Ureter (tissue), 1 donor: Measurements from ENCODE around the gene CRYBG2. TPM values are rescaled to one million over a fixed set of nuclear protein-coding genes. Genes with fewer than 3 reads are reported as not detected.

ENCODE experiments used
- DNase-seq: peaks from one replicate; pipeline ENCODE4 v3.0.0-alpha.2; 2020; ENCODE audit warnings: low spot score
- total RNA-seq: library from RNA; stranded (reverse); gene quantifications from one replicate; pipeline ENCODE4 v1.2.4, GENCODE V29; 2023
- donor health status: DM: yes; HTN: yes; CAD: no.

The CRYBG2 gene
- total RNA-seq, 1 donor from 2014 or later = 25.2 TPM

DNA sequence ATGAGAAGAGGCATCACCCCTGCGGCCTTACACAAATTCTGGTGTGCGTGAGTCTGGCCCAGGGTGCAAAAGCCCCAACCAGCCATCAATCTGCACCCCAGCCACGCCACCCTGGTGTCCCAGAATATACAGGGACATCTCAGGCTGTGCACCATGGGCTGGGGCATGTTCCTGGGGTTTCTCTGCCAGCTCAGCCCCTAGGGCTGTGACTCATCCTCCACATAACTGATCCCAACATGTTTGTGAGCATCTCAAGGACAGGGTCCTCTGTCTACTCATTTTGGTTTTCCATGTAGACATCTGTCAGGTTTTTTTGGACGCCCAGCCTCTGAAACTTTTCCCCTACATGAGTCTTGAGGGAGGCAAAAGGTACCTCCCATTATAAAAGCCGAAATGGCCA is 18.1 kb upstream of the CRYBG2 start:
- DNase-seq = no peak

DNA sequence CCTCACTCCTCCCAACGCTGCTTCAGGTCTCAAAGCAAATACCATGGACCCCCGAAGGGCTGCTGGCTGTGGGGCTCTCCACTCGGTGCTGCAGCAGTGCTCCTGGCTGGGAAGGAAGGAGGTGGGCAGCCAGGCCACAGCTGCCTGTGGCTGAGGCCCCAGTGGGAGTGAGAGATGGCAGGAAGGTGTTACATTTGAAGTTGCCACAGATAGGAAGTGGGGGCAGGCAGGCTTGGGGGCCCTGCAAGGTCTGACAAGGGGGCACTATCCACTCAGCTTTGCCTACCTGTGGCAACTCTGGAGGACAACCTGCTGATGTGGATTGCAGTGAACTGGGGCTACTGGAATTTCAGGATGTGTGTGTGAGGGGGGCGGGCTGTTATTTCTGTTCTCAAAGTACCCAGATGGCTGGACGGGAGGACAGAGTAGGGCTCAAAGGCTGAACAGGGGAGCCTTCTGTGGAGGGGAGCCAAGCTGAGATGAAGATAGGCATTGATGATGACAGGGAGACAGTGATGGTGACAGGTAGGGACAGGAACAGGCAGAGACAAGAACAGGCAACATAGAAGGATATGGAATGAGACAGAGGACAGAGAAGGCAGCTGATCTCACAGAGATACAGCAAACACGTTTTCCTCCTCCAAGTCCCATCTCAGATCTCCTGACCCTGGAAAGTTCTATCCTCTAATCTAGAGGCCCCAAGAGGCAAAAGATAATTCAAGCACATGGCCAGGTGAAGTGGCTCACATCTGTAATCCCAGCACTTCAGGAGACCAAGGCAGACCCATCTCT is 16.9 kb upstream of the CRYBG2 start:
- DNase-seq = no peak

DNA sequence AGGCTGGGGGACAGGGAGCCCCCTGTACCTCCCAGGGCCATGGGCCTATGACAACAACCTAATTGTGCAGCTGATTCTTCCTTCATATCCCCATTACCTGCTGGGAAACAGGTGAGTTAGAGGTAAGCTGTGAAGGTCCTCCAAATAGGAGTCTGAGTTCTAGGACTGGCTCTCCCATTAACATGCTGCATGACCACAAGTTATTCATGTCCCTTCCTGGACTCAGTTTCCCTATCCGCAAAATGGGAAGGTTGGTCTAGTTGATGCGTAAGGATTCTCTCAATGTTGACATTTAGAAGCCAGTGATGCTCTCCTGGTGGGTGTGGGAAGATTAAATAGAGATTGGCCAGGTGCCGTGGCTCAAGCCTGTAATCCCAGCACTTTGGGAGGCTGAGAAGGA is 14.6 kb upstream of the CRYBG2 start:
- no peak for DNase-seq

DNA sequence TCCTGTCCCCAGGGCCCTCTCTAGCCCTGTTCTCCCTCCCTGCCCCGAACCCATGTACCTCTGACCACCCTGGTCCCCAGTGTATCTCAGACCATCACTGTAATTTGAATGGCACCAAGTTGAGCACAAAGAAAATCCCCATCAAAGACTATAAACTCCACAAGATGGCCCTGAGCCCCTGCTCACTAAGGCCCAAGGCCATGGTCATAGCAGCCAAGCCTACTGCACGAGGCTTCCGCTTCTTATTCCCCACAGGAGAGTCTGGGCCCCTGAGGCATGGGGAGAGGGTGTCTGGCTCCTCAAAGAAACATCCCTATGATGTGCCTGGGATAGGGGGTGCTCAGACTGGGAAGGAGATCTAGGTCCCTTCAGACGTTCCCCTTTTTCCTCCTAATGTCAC is 14.1 kb upstream of the CRYBG2 start:
- no peak for DNase-seq

DNA sequence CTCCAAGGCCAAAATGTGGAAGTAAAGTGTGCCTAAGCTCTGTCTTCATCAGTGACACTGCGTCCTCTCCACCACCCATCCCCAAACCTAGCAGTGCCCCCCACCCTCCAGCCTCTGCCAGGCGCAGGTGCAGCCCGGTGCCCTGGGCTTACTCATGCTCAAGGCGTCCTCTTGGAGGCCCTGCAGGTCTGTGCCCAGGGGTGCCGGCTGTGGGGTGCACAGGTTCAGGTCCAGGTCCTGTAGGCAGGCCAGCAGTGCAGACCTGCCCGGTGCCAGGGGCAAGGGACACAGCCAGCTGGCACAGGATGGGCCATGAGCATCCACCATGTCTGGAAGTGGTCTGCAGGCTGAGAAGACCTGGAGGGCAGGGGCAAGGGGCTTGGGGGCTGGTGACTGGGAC is 13.5 kb upstream of the CRYBG2 start:
- no peak for DNase-seq

DNA sequence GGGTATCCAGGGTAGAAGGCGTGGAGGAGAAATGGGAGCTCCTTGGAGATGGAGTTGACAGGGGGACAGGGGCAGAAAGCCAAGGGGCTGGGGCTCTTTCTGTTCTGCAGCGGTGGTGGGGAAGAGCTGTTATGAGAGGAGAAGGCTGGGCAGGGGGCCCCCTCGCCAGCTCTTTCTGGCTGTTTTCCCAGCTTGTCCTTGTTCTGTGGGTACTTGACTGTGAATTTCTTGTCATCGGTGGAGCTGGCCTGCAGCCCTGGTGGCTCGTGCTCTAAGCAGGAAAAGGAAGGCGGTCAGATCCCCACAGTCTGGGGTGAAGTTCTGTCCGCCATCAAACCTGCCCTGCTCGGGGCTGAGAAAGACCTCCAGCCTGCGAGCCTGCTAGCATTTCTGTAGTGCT is 11.0 kb upstream of the CRYBG2 start:
- no peak for DNase-seq

DNA sequence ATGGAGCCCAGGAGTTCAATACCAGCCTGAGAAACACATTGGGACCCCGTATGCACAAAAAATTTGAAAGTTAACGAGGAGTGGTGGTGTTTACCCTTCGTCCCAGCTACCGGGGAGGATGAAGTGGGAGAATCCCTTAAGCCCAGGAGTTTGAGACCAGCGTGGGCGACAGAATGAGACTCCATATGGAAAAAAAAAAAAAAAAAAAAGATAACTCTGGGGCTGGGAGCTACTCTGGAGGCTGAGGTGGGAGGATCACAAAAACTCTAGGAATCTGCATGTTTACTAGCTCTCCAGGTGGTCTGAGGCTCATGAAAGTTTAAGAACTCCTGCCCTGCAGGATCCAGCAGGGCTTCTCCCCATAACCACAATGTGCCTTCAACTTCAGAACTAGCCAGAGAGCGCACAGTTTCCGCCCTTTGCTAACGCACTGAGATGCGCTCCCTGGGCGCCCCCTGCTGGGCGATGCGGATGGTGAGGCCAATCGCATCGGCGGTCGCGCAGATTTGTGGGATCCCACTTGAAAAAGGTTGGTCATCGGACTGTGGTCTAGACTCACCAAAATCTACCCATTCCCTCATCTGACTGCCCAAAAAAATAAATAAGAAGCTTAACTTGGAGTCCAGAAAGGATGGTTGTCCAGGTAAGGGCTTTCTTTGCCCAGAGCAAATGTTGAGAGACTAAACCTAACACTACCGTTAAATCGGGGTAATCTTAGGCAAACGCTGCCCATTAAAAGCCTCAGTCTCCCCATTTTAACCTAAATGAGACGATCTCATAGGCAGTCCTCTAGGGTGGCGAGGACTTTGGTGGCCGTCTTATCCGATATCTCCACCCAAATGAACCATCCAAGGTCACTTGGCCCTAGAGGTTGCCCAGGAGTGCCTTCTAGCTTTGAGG is 9.9 kb upstream of the CRYBG2 start:
- DNase-seq = peak; percentile 85

DNA sequence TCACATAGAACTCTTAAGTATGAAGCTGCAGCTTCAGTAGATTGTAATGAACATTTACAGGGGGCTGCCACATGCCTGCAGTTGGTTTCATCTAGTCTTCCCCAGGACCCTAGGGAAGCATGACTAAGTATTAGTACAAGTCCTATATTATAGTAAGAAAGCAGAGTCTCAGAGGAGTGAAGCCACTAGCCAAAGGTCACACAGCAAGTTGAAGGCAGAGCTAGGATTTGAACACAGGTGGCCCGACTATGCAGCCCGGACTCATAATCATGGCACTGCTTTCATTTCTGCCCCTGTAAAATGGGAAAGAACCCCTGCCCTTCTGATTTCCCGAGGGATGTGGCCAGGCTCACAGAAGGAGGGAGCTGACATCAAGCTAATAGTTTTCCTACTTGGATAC is 8.4 kb upstream of the CRYBG2 start:
- no peak for DNase-seq

DNA sequence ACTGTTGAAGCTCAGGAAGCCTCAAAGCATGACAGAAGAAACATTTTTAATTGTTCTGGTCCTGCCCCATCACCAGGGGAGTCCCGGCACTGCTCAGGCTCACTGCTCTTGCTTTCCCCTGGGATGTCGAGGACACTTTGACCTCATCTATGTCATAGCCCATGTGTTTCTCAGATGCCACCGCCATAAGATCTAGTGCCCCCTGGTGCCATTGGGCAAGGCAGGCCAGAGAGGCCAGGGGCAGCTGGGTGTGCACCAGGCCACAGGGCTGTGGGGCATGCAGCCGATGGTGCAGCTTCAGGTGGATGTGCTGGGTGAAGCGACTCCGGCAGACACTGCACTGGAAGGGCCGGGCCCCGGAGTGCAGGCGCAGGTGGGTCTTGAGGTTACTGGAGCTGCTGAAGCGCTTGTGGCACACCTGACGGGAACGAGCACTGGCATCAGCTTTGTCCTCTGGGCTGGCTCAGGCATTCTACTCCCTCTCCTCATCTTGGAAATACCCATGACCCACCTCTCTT is 7.7 kb upstream of the CRYBG2 start:
- no peak for DNase-seq

DNA sequence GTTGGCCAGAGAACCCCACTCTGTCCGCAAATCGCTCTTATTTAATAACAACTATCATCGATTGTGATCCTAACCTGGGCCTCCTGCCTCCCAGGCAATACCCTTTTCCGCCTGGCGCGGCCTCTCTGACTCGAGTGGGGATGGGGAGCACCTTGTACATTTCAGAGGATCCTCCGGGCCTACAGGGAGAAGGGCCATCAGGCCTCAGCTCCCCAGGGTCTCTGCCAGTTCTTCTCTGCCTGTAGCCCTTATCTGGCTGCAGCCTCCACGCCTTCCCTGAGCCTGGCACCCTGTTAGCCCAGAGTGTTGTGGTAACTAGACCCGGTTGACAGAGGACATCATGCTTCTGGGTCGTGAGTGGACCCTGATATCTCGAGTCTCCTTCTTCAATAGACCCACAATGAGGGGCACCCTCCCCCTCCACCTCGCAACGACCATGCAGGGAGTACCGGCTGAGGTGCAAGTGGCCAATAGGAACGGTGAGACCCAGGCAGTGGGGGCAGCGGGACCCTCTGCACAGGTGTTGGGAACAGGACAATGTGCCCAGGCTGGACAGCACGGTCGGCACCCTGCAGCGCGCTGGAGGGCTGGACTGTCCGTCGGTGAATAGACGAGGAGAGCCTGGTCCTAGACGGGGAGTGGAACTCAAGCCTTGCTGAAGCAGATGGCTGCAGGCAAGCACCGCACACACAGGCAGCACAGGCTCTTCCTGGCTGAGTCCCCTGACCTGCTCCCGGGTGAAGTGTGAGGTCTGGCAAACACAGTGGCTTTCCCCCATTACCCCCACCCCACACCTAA is 7.1 kb upstream of the CRYBG2 start:
- DNase-seq = no peak

DNA sequence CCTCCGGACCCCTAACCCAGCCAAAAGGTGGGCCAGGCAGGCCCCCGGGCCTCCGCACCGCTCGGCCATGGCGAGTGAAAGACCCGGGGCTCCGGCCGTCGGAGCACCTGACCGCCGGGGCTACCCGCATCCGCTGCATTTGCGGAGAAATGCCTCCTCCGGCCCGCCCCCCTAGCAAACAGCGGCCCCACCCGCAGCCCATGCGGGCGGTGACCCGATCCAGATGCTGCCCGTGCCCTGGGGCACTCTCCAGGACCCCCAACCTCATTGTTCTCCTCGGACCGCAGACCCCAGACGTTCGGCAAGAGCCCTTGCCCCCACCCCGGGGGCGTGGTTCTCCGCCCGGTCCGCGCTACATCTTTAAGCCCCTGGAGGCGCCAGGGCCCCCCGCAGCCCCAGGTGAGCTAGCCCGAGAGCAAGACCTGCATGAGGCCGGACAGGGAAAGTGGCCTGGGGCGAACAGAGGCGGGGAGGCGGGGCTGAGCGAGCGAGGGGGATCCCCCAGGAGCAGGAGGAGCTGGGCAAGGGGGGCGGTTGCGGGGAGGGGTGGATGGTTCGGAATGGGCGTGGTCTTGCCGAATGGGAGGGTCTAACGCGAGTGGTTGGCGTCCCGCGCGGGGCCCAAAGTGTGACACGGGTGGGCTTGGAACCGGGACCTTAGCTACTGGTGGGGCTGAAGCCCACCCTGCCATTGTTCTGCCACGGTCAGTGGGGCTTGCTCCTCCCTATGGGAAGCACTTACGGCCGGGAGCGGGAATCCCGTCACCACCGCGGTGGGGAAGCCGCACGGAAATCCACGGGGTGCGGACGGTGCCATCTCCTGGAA is 6.3 kb upstream of the CRYBG2 start:
- DNase-seq = no peak

DNA sequence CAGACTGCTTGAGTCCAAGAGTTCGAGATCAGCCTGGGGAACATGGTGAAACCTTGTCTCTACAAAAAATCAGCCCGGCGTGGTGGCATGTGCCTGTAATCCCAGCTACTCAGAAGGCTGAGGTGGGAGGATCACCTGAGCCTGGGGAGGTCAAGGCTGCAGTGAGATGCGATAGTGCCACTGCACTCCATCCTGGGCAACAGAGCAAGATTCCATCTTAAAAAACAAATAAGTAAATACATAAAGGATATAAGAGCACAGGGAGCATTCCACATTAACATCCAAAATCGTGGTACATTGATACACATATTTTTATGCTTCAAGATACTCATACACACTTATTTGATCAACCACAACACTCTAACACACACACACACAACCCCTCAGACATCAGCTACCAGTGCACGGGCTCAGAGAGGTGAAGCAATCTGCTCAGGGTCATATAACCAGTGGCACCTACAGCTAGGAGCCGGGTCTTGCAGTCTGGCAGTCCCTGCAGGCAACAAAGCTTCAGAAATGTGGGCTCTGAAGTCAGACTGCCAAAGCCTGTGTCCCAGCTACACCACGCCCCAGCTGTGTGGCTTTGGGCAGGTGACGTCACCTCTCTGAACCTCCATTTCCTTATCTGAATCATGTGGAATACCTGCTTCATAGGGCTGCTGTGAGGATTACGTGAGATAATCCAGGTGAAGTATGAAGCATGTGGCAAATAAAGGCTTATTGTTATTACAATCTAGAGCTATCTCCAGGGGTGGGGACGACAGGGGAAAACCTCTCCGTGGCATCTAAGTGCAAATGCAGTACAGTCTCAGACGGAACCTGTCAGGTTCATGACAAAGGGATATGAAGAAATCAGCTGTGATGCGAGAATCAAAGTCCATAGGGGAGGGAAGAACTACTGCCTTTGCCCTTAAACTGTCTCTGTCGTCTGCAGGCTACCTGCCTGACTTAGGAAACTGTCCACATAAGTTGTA is 4.8 kb upstream of the CRYBG2 start:
- peak; percentile 71 for DNase-seq

DNA sequence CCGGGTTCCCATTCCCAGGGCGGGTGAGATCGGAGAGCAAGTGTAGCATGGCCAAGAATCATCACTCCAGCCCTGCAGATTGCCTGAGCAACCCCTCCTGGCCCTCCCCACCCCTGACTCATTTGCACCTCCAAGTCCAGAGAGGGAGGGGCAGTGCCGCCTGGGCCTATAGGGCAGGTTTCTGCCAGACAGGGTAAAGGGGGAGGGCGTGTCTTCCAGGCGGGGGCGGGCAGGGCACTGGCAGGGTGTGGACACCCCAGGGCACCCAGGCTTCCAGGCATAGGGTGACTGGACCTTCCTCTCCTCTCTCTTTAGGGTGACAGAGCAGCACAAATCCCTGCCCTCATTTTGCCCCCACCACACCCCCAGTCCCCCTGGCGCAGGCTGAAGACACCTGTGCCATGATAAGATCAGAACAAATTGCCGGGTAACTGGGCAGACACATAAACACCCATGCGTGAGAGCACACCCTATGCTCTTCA is 3.2 kb upstream of the CRYBG2 start:
- DNase-seq = peak; percentile 74

DNA sequence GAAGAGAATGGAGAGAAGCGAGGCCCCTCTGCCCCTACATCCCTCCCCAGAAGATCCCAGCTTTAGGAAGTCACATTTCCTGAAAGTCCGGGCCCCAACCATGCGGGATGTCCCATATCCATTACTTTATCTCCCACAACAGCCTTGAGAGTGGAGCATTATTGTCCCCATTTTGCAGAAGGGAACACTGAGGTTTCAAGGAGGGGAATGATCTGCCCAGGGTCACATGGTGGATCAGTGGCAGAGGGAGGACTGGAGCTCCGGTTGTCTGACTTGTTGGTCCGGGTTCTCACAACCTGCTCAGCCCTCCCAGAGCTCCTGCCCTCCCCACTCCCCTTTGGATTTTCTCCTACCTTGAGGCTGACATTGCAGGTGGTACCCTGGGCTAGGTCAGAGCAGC is 2.2 kb upstream of the CRYBG2 start:
- no peak for DNase-seq

DNA sequence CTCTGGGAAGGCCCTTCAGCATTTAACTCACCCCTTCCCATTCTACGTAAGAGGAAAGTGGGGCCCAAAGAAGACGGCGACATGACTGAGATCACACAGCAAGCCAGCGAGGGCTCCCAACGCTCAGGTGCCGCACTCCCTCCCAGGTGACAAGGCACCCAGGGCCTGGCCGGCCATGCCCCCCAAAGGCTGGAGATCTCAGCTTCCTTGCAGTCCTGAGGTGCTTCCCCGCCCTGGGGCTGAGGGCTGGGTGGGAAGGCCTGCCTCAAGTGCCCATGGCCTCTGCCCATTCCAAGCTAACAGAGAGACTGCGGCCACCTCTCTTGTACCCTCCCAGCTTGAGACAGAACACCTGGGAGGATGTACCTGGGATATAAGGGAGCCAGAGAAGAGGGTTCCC is 1.0 kb upstream of the CRYBG2 start:
- no peak for DNase-seq

DNA sequence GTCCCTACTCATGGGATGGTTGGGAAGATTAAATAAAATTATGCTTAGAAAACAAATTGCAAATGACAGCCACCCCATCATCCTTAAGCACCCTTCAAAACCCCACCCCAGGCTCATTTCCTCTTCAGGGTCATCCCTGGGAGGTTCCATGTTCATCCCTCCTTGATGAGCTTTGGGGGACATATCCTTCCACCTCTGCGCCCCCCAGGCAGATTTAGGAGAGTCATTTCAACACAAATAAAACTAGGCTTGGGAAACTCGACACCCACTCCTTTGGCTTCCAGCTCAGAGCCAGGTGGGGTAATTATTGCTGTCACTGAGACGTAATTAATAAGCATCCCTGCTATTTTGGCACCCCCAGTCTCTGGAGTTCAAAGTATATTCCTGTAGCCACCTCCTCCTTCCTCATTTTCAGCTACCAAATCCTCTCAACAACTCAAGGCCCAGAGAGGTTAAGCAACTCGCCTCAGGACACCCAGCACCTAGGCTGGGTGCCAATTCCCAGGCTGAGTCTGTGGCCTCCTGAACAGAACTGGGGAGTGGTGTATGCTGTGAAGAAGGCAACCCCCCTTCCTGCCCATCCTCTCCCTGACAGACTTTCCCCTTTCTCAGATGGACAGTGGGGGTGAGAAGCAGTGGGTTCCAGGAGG is 595 bp downstream of the CRYBG2 start:
- DNase-seq = no peak

DNA sequence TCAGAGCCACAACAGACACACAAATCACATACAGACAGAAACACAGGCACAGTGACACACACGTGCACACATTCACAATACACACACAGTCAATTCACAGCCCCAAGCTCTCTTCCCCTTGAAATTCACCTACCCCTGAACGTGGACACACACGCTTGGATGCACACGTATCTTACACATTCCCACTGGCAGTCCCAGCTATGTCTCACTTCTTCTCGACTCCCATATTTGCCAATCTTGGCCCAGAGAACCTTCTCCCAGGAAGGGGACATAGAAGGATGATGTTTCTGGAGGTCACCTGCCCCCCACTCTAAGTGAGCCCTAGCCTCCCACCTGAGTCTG is 1.6 kb downstream of the CRYBG2 start:
- DNase-seq = no peak

DNA sequence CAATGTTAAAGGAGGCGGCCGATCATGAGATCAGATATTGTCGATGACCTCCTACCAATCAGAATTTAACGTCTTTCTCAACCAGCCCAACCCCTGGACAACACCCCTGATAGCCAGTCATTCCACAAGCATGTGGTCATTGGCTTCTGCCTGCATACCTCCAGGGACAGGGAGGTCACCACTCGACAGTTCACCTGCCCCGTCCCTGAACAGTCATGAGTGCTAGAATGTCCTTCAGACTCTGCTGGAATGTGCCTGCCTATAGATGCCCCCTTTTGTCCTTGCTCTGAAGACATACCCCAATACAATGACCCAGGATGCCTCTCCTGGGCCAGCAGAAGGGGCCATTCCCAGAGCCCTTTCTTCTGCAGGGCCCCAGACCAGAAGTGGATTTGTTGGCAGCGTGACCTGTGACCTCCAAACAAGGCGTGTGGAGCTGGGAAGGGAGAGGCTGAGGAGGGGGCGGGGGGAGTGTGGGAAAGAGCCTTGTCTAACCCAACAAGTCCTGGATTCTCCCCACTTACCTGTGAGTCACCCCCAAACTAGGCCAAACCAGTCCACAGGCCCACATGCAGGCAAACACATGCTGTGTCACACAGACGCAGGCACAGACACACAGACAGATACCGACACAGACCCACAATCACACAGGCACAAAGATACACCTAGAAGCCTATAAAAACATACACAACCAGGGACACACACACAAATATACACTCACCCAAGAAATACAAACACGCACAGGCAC is 2.2 kb downstream of the CRYBG2 start:
- DNase-seq = peak; percentile 76
